ENCODE data around the gene BAMBI.

BAMBI gene

GRCh38 chr10:28694530-28694929, 17.2 kb downstream of the BAMBI start:
- no peak overlapping the region for H3K4me2 ChIP-seq (ENCODE audit: low read length)
- H4K20me1 ChIP-seq (ENCODE audit: insufficient read depth, low read length), result no peaks in the 10 kb centered on the region
- no peak for TF ChIP-seq EZH2 (IDR thresholded peaks at IDR 0.05; ENCODE audit: borderline replicate concordance, low read length)
- TF ChIP-seq, protein P1, sequence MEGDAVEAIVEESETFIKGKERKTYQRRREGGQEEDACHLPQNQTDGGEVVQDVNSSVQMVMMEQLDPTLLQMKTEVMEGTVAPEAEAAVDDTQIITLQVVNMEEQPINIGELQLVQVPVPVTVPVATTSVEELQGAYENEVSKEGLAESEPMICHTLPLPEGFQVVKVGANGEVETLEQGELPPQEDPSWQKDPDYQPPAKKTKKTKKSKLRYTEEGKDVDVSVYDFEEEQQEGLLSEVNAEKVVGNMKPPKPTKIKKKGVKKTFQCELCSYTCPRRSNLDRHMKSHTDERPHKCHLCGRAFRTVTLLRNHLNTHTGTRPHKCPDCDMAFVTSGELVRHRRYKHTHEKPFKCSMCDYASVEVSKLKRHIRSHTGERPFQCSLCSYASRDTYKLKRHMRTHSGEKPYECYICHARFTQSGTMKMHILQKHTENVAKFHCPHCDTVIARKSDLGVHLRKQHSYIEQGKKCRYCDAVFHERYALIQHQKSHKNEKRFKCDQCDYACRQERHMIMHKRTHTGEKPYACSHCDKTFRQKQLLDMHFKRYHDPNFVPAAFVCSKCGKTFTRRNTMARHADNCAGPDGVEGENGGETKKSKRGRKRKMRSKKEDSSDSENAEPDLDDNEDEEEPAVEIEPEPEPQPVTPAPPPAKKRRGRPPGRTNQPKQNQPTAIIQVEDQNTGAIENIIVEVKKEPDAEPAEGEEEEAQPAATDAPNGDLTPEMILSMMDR (IDR thresholded peaks at IDR 0.05; ENCODE audit: low read length), result no peak

DNA sequence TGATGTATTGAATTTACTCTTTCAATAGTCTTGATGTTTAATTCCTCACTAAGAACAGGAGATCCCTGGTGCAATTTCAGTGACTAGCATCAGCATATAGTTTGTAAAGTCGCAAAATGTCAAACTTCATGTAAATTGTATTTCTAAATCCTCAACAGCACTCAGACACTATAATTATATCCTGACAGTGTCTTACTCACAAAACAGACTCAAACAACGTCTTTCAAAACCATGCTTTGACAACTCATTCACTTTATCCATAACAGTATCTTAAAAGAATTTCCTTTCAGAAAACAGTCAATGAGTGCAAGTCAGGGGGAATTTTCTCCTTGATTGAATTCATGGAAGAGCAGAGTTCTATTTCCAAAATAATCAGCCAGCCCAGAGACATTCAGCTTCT, 20.8 kb downstream of the BAMBI start:
- H3K9me3 ChIP-seq (ENCODE audit: low read length), result no peaks in the 10 kb centered on the region
- no peaks in the 10 kb centered on the region for H3K79me2 ChIP-seq (ENCODE audit: insufficient read depth, low read length)
- no peak overlapping the region for H2AFZ ChIP-seq (ENCODE audit: low read length)
- H3K27me3 ChIP-seq (ENCODE audit: insufficient read depth, low read length), result no peaks in the 10 kb centered on the region
- no peaks in the 10 kb centered on the region for H4K20me1 ChIP-seq (ENCODE audit: insufficient read depth, low read length)
- H3K9me2 ChIP-seq (ENCODE audit: low read depth, low read length), result no peaks in the 10 kb centered on the region
- no peak overlapping the region for H3K4me2 ChIP-seq (ENCODE audit: low read length)
- H3K4me3 ChIP-seq (ENCODE audit: low read depth, low read length, poor library complexity, severe bottlenecking), result no peak overlapping the region
- TF ChIP-seq, protein P1 (IDR thresholded peaks at IDR 0.05; ENCODE audit: low read length), result no peak
- TF ChIP-seq EZH2 (IDR thresholded peaks at IDR 0.05; ENCODE audit: borderline replicate concordance, low read length), result no peak
- H3F3A ChIP-seq (ENCODE audit: insufficient read depth, low read length), result no peaks in the 10 kb centered on the region
- H3K27ac ChIP-seq (ENCODE audit: low read depth, low read length, poor library complexity, severe bottlenecking), result no peak overlapping the region
- H3K4me1 ChIP-seq (ENCODE audit: insufficient read depth, low read length, severe bottlenecking), result no peaks in the 10 kb centered on the region
- H3K9ac ChIP-seq (ENCODE audit: low read length), result no peak overlapping the region
- H3K36me3 ChIP-seq (ENCODE audit: insufficient read depth, low read length), result no peaks in the 10 kb centered on the region

More at GRCh38 chr10:28694530-28694929, 17.2 kb downstream of the BAMBI start:
- no peak overlapping the region for H3K27ac ChIP-seq (ENCODE audit: low read depth, low read length, poor library complexity, severe bottlenecking)
- H3K4me3 ChIP-seq (ENCODE audit: low read depth, low read length, poor library complexity, severe bottlenecking), result no peak overlapping the region
- H3K9me2 ChIP-seq (ENCODE audit: low read depth, low read length), result no peaks in the 10 kb centered on the region
- H3K27me3 ChIP-seq (ENCODE audit: insufficient read depth, low read length), result no peaks in the 10 kb centered on the region
- H3K36me3 ChIP-seq (ENCODE audit: insufficient read depth, low read length), result no peaks in the 10 kb centered on the region
- no peaks in the 10 kb centered on the region for H3F3A ChIP-seq (ENCODE audit: insufficient read depth, low read length)
- H3K9me3 ChIP-seq (ENCODE audit: low read length), result no peaks in the 10 kb centered on the region
- H2AFZ ChIP-seq (ENCODE audit: low read length), result no peak overlapping the region
- no peaks in the 10 kb centered on the region for H3K79me2 ChIP-seq (ENCODE audit: insufficient read depth, low read length)
- no peaks in the 10 kb centered on the region for H3K4me1 ChIP-seq (ENCODE audit: insufficient read depth, low read length, severe bottlenecking)
- H3K9ac ChIP-seq (ENCODE audit: low read length), result no peak overlapping the region

- Histone ChIP-seq H3K27ac (ENCODE audit: low read depth, low read length, poor library complexity, severe bottlenecking) (no peak overlapping the region), H2AFZ (ENCODE audit: low read length) (no peak overlapping the region), H3K4me2 (ENCODE audit: low read length) (no peak overlapping the region), H3K36me3 (ENCODE audit: insufficient read depth, low read length) (no peaks in the 10 kb centered on the region), H3F3A (ENCODE audit: insufficient read depth, low read length) (no peaks in the 10 kb centered on the region), H3K4me3 (ENCODE audit: low read depth, low read length, poor library complexity, severe bottlenecking) (no peak overlapping the region), H3K9ac (ENCODE audit: low read length) (no peak overlapping the region), H3K9me2 (ENCODE audit: low read depth, low read length) (no peaks in the 10 kb centered on the region), H3K79me2 (ENCODE audit: insufficient read depth, low read length) (no peaks in the 10 kb centered on the region), H3K9me3 (ENCODE audit: low read length) (no peaks in the 10 kb centered on the region), H3K27me3 (ENCODE audit: insufficient read depth, low read length) (no peaks in the 10 kb centered on the region), H3K4me1 (ENCODE audit: insufficient read depth, low read length, severe bottlenecking) (no peaks in the 10 kb centered on the region), H4K20me1 (ENCODE audit: insufficient read depth, low read length) (no peaks in the 10 kb centered on the region)
- TF ChIP-seq, protein P1 (IDR thresholded peaks at IDR 0.05; ENCODE audit: low read length), result no peak
- TF ChIP-seq EZH2 (IDR thresholded peaks at IDR 0.05; ENCODE audit: borderline replicate concordance, low read length), result no peak
Observed at GRCh38 chr10:28704464-28705161, 27.3 kb downstream of the BAMBI start.
